Brain microvascular endothelial cell (primary cell): Measurements from ENCODE around the gene CNTNAP3.
"Not testable (repeated sequence)": the region's sequence is repeated elsewhere in the genome, so short reads cannot be mapped to it uniquely, and the experiment has no call there.

Experiments
- DNase-seq: peaks from one replicate; pipeline ENCODE4 v3.0.0-alpha.2; 2020
- H3K27ac ChIP-seq: fragments of 250-450 bp; sonication (Bioruptor Pico); 2 replicates; pipeline ENCODE4 v1.5.1; 2020; ENCODE audit warnings: mild to moderate bottlenecking, moderate library complexity
- H3K27me3 ChIP-seq: fragments of 250-450 bp; sonication (Bioruptor Pico); replicated peaks from 2 replicates; pipeline ENCODE4 v1.5.1; 2020; ENCODE audit warnings: mild to moderate bottlenecking
- H3K36me3 ChIP-seq: fragments of 250-450 bp; sonication (Bioruptor Pico); replicated peaks from 2 replicates; pipeline ENCODE4 v1.5.1; 2020; ENCODE audit warnings: mild to moderate bottlenecking
- H3K4me3 ChIP-seq: 2 replicates; pipeline ENCODE4 v1.5.1; 2011; ENCODE audit warnings: low read depth, mild to moderate bottlenecking, control low read depth, low read length, moderate library complexity
- in situ Hi-C: cut with HindIII; loops from 2 replicates; pipeline ENCODE4 v1.10.0; 2017; ENCODE audit warnings: low sequenced_read_pairs, low pct_ligation_motif_present
- TF ChIP-seq, protein P1 (sequence below): IDR thresholded peaks from 2 replicates; pipeline ENCODE4 v1.5.1; 2011; ENCODE audit warnings: low read depth, mild to moderate bottlenecking, moderate library complexity, low read length, control low read depth, inconsistent platforms; ENCODE audit errors: missing control alignments

The CNTNAP3 gene

DNA sequence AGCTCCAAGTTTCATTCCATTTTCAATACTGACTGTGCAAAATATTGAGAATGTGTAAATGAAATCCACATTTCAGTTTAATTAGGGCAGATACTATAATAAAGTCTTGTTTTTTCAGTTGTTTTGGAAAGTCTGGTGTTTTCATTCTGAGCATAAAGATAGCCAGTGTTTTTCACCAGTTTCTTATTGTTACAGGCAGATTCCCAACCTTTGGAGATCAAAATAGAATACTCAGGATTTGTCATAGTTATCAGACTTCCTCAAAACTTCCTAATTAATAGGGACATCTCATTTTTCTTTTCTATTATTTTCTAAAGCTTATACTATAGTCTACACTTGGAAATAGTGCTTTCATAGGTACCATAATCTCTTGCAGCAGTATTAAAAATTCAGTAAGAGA, 176.2 kb downstream of the CNTNAP3 start:
- H3K4me3 ChIP-seq, H3K36me3 ChIP-seq, DNase-seq, H3K27me3 ChIP-seq, in situ Hi-C loops, H3K27ac ChIP-seq: not testable (repeated sequence)

DNA sequence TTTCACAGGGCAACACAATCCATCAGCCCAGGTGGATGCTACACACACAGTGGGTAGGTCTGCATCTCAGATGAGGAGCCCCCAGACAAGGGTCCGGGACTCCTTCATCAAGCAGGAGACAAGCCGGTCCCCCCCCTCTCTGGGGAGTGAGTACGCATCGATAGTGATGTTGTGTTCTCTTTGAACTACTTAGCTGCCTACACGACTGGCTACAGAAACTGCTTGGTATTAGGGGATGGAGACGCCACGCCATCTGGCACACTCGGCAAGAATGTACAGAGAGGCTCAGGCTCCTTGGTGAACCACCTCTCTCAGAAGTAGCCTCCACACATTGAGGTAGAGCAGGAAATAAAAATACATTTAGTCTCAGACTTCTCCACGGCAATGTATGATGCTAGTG, 179.8 kb downstream of the CNTNAP3 start:
- H3K27me3 ChIP-seq, result no peaks in the 10 kb centered on the region
- no peak for DNase-seq
- in situ Hi-C loops, result no loop called here
- TF ChIP-seq, protein P1, sequence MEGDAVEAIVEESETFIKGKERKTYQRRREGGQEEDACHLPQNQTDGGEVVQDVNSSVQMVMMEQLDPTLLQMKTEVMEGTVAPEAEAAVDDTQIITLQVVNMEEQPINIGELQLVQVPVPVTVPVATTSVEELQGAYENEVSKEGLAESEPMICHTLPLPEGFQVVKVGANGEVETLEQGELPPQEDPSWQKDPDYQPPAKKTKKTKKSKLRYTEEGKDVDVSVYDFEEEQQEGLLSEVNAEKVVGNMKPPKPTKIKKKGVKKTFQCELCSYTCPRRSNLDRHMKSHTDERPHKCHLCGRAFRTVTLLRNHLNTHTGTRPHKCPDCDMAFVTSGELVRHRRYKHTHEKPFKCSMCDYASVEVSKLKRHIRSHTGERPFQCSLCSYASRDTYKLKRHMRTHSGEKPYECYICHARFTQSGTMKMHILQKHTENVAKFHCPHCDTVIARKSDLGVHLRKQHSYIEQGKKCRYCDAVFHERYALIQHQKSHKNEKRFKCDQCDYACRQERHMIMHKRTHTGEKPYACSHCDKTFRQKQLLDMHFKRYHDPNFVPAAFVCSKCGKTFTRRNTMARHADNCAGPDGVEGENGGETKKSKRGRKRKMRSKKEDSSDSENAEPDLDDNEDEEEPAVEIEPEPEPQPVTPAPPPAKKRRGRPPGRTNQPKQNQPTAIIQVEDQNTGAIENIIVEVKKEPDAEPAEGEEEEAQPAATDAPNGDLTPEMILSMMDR, result no peak
- H3K36me3 ChIP-seq, result no peaks in the 10 kb centered on the region
- no peak overlapping the region for H3K27ac ChIP-seq
- no peak overlapping the region for H3K4me3 ChIP-seq

DNA sequence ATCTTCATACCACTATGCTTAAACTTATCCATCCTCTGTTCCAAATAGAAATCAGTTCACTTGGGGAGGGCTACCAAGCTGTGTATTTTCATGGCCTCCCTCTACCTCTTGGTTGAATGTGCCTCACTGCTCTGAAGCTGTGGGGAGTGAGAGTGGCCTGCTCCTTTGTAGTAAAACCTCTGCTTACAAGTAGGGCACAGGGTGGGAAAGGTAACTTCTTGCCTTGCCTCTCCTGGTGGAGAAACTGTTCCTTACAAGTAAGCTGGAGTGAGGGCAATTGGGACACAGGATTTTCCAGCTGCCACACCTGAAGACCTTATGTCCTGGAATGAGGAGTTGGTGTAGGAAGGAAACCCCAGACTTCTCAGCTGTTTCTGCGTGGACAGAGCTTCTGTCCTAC, 190.8 kb downstream of the CNTNAP3 start:
- H3K27ac ChIP-seq, H3K27me3 ChIP-seq, H3K36me3 ChIP-seq, DNase-seq, in situ Hi-C loops, H3K4me3 ChIP-seq: not testable (repeated sequence)

DNA sequence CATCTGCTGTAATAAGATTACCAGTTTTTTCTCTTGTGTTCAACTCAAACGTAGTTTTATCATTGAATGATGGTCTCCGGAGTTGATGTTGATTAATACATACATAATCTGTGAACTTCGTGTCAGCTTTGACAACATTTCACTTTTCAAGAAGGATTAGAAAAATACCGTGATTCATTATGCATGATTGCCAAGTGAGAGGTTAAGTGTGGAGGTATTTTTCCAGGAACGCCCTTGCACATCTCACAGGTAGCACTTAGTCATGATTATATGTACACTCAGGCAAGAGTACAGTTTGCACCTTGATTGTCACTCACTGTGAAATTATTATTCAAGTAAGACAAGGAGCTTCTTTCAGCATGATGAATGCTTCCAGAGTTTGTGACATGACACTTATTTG, 202.7 kb downstream of the CNTNAP3 start:
- H3K27ac ChIP-seq, H3K36me3 ChIP-seq, H3K27me3 ChIP-seq, in situ Hi-C loops, DNase-seq, H3K4me3 ChIP-seq: not testable (repeated sequence)

DNA sequence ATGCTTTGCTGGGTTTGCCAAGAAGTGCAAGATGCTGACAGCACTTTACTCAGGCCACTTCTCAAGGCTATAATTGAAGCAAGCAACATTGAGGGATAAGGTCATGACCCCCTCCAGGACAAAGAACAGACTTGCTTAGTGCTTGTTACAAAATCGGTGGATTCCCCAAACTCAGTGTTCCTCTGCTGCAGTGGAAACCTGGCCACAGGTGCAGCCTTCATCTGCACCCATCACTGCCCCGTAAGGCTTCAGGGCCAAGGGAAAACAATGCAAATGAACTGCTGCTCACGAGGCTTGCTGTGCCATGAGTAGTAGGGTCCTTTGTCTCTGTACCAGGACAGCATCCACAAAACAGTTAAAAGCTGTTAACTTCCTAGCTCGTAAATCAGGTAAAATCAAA, 205.4 kb downstream of the CNTNAP3 start:
- DNase-seq, H3K36me3 ChIP-seq, H3K27ac ChIP-seq, H3K4me3 ChIP-seq, H3K27me3 ChIP-seq, in situ Hi-C loops: not testable (repeated sequence)

DNA sequence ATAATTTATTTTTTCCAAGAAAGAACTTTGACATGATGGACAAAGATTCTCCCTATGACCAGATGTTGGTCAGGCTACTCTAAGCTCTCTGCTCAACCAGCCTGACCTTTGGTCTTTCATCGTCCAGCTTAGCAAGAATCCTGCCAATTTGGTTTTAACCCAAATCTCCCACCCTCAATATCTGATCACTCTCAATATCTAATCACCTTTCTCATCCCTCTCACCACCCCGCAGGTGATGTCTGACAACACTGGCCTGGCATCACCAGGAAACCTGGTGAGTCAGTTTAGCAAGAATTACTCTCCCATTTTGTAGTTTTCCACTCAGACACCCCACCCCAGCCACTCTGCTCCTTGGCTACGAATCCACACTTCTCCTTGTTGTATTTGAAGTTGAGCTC, 207.9 kb downstream of the CNTNAP3 start:
- in situ Hi-C loops, H3K4me3 ChIP-seq, DNase-seq, H3K27me3 ChIP-seq, H3K27ac ChIP-seq, H3K36me3 ChIP-seq: not testable (repeated sequence)

DNA sequence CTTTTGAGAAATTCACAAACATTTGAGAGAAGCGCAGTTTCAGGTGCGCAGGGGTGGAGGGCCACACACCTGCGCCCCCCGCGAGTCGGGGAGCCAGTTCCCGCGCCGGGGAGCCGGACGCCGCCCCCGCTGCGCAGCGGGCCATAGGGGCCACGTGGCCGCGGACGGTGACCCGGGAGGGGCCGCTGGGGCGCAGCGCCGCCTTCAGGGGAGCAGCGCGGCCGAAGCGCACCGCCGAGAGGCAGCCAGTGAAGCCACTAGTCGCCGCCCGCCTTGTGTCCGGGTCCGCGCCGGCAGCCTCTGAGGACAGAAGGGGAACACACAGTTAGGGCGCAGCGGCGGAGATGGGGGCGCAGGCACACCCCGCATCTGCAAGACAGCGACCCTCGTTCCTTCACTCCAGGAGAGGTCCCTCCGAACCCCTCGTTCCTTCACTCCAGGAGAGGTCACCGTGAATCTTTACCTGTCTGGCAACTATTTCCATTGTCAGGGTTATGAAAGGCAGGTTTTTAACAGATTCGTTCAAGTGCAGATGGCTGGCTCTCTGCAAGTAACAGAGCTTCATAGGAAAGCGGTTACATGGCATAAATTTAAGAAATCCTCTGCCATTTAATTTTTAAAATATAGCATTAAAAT, 209.2 kb downstream of the CNTNAP3 start:
- H3K36me3 ChIP-seq, in situ Hi-C loops, H3K27ac ChIP-seq, H3K27me3 ChIP-seq: not testable (repeated sequence)
- DNase-seq, result peak; percentile 35
- TF ChIP-seq, protein P1, result peak; percentile 29
- H3K4me3 ChIP-seq, result peak overlapping the region; percentile 44

DNA sequence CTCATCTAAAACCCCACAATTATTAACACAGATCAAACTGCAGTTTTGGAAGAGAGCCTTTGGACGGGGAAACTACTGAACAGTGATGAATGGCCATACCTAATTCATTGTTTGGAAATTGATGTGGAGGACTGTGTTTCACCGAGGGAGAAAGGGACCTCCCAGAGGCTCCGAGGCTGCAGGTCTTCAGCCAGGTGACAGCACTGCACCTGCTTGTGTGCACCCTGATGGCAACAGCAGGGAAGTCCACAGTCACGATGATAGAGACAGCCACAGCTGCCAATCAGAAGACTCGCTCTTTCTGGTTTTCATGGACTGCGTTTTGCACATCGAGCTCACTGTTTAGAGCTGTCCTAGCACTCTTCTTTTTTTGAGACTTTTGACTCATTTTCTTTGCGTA, 214.4 kb downstream of the CNTNAP3 start:
- in situ Hi-C loops, result not testable (repeated sequence)

DNA sequence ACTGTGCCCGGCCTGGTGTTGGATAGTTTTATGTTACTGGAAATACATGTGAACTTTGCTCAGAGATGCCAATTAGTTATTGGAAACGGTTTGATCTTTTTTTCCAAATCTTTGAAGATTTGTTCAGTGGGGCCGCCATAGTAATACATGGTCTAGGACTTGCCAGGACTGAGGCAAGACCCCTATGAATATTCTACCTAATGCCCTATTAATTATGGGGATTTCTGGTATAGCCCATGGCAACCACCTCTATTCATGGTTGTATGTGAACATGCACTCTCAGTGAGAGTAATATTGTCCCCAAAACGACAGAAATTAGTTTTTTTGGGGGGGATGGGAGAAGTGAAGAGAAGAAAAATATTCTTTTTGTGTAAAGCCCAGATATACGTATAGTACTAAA, 220.3 kb downstream of the CNTNAP3 start:
- H3K27me3 ChIP-seq, H3K27ac ChIP-seq, in situ Hi-C loops, H3K4me3 ChIP-seq, DNase-seq, H3K36me3 ChIP-seq: not testable (repeated sequence)

More for the DNA sequence above, 214.4 kb downstream of the CNTNAP3 start:
- not testable (repeated sequence) for H3K36me3 ChIP-seq, H3K4me3 ChIP-seq, H3K27ac ChIP-seq, DNase-seq, H3K27me3 ChIP-seq

DNA sequence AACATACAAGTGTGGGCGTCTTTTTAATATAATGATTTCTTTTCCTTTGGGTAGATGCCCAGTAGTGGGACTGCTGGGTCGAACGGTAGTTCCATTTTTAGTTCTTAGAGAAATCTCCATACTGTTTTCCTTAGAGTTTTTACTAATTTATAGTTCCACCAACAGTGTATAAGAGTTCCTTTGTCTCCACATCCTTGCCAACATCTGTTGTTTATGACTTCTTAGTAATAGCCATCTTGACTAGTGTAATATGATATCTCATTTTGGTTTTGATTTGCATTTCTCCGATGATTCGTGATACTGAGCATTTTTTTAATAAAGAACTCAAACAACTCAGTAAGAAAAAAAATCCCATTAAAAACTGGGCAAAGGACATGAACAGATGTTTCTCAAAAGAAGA, 225.0 kb downstream of the CNTNAP3 start:
- H3K27ac ChIP-seq, H3K27me3 ChIP-seq, H3K36me3 ChIP-seq, in situ Hi-C loops, H3K4me3 ChIP-seq, DNase-seq: not testable (repeated sequence)

DNA sequence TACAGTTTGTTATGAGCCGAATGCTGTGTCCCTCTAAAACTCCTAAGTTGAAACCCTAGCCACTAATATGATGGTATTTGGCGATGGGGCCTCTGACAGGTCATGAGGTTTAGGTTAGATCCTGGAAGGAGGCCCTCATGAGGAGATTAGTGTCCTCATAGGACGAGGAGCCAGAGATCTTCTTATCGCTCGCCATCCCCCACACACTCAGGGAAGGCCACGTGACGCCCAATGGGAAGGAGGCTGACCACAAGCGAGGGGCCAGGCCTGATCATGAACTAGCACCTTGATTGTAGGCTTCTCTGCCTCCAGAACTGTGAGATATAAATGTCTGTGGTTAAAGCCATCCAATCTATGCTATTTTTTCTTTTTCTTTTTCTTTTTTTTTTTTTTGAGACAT, 233.5 kb downstream of the CNTNAP3 start:
- in situ Hi-C loops, DNase-seq: not testable (repeated sequence)

DNA sequence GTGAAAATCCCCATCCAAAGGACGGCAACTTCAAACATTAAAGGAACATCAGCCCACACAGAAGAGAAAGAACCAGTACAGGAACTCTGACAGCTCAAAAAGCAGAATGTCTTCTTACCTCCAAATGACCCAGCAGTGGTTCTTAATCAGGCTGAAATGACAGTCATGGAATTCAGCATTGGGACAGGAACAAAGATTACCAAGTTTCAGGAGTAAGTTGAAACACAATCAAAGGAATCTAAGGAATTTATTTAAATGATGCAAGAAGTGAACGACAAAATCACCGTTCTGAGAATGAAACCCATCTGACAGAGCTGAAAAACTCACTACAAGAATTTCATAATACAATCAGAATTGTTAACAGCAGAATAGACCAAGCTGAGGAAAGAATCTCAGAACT, 241.1 kb downstream of the CNTNAP3 start:
- H3K27me3 ChIP-seq, in situ Hi-C loops, H3K27ac ChIP-seq, DNase-seq, H3K36me3 ChIP-seq, H3K4me3 ChIP-seq: not testable (repeated sequence)

More for the DNA sequence above, 233.5 kb downstream of the CNTNAP3 start:
- H3K27ac ChIP-seq, H3K27me3 ChIP-seq, H3K4me3 ChIP-seq, H3K36me3 ChIP-seq: not testable (repeated sequence)

DNA sequence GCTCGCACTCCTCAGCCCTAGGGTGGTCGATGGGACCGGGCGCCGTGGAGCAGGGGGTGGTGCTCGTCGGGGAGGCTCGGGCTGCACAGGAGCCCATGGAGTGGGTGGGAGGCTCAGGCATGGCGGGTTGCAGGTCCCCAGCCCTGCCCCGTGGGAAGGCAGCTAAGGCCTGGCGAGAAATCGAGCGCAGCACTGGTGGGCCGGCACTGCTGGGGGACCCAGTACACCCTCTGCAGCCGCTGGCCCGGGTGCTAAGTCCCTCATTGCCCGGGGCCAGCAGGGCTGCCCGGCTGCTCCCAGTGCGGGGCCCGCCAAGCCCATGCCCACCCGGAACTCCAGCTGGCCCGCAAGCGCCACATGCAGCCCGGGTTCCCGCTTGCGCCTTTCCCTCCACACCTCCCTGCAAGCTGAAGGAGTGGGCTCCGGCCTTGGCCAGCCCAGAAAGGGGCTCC, 245.6 kb downstream of the CNTNAP3 start:
- H3K4me3 ChIP-seq, DNase-seq, in situ Hi-C loops, H3K36me3 ChIP-seq, H3K27me3 ChIP-seq, H3K27ac ChIP-seq: not testable (repeated sequence)
